Kidney capillary endothelial cell (primary cell): ENCODE results near the gene C1QTNF1.

Experiments
- DNase-seq: peaks from one replicate; pipeline ENCODE4 v3.0.0-alpha.2; 2018; ENCODE audit warnings: low spot score

The C1QTNF1 gene

DNA sequence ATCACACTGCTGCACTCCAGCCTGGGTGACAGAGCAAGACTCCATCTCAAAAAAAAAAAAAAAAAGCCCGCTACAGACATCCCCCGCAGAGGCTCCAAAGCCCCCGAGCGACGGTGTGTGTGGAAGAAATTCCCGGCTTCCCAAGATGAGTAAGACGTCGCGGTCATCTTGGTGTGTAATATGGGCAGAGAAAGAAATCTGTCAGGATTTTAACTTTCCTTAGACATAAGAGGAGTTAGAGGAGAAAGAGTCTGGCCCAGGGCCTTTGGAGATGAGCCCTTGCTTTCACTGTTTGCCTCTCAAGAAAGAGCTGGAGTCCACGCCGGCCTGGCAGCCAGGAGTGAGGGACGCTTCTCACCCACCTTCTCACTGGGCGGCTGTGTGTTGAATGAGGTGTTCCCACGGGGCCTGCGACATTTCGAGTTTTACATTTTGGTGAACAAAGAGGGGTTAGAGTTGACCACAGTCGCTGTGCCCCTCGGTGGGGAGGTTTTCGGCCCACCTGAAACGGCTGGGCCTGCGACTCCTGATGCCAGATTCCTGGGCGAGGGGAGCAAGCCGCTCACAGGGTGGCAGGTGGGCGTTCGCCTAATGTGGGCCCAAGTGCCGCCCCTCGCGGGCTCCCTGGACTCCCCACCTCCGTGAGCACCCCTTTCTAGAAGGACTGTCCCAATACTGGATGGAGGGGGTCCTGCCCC lies 17.9 kb downstream of the C1QTNF1 start:
- DNase-seq, result no peak

DNA sequence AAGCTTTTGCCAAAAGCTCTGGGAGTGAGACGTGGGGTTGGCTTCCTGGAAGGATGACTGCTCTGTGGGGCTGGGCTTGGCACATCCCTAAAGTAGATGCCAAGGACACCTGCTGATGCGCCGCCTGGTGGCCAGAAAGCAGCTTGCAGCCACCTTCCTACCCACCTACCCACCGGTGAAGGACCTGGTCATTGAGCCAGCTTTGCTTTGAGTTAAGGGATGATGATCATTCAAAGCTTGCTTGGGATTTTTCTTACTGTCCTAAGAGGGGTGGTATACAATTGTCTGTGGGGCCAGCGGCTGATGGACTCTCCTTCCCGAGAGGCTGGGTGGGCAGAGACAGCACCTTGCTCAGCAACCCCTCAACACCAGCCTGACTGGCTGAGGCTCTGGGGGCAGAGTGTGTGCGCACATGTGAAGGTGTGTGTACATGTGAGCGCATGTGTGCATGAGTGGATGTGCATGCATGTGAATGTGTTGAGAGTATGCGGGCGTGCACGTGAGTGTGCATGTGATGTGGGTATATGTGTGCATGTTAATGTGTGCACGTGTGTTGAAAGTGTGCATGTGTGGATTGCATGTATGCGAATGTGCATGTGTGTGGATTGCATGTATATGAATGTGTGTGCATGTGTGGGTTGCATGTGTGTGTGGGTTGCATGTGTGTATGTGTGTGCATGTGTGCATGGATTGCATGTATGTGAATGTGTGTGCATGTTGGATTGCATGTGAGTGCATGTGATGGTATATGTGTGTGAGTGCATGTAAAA lies 18.6 kb downstream of the C1QTNF1 start:
- no peak for DNase-seq

DNA sequence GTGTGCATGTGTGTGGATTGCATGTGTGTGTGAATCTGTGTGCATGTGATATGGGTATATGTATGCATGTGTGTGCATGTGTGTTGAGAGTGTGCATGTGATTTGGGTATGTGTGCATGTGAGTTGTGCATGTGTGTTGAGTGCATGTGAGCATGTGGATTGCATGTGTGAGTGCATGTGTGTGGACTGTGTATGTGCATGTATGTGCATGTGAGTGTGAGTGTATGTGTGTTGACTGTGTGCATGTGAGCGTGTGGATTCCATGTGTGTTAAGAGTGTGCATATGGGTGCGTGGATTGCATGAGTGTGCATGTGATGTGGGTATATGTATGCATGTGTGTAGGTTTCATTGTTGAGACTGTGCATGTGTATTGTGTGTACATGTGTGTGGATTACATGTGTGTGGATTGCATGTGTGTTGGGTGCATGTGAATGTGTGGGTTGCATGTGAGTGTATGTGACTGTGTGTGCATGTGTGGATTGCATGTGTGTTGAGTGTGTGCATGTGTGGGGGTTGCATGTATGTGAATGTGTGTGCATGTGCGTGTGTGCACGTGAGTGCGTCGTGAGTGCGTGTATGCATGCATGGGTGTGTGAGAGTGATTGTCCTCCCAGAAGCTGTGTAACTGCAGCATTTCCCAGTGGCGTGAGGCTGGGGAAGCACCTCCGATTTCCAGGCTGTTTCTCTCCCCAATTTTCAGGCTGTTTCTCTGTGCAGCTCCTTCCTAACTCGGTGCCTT lies 19.4 kb downstream of the C1QTNF1 start:
- DNase-seq, result no peak

DNA sequence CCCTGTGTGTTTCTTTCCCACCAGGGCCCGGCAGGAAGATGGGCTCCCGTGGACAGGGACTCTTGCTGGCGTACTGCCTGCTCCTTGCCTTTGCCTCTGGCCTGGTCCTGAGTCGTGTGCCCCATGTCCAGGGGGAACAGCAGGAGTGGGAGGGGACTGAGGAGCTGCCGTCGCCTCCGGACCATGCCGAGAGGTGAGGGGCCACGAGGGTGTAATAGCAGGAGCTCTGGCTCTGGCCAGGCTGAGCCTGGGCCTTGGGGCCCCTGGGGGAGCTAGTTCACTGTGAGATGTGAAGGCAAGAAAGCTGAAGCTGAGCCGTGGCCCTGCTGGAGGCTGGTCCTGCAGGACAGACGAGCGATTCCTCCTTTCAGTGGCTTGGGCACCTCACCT lies 20.0 kb downstream of the C1QTNF1 start:
- no peak for DNase-seq

GRCh38 chr17:79044462-79044861 lies 20.5 kb downstream of the C1QTNF1 start:
- no peak for DNase-seq

GRCh38 chr17:79045001-79045729 lies 21.2 kb downstream of the C1QTNF1 start:
- DNase-seq, result no peak

GRCh38 chr17:79045842-79046196 lies 21.9 kb downstream of the C1QTNF1 start:
- peak; percentile 66 for DNase-seq

GRCh38 chr17:79046197-79046915 lies 22.4 kb downstream of the C1QTNF1 start:
- DNase-seq, result no peak

DNA sequence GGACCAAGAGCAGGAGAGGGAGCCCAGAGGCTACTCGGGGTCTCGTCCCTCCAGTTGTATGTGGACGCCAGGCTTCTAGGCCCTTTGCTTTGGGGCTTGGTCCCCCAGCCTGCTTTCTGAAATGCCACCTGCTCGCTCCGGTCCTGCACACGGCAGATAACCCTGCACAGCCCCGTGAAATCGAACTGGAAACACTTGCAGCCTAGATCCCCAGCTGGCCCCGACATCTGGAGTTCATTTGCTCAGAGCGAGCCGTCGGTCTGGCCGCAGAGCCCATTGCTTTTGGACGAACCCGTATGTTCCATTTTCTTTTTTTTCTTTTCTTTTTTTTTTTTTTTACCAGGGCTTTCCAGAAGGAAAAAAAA lies 22.9 kb downstream of the C1QTNF1 start:
- no peak for DNase-seq

DNA sequence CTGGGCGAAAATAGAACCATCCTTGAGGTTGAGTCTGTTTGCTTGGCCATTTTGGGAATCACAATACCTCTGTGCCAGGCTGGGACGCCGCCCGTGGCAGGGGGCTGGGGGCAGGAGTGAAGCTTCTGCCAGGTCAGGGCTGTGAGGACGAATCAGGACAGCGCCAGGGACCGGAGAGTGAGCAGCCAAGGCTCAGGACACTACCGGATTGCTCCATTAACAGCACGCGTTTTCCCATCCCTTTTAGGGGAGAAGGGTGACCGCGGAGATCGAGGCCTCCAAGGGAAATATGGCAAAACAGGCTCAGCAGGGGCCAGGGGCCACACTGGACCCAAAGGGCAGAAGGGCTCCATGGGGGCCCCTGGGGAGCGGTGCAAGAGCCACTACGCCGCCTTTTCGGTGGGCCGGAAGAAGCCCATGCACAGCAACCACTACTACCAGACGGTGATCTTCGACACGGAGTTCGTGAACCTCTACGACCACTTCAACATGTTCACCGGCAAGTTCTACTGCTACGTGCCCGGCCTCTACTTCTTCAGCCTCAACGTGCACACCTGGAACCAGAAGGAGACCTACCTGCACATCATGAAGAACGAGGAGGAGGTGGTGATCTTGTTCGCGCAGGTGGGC lies 23.4 kb downstream of the C1QTNF1 start:
- DNase-seq, result no peak

DNA sequence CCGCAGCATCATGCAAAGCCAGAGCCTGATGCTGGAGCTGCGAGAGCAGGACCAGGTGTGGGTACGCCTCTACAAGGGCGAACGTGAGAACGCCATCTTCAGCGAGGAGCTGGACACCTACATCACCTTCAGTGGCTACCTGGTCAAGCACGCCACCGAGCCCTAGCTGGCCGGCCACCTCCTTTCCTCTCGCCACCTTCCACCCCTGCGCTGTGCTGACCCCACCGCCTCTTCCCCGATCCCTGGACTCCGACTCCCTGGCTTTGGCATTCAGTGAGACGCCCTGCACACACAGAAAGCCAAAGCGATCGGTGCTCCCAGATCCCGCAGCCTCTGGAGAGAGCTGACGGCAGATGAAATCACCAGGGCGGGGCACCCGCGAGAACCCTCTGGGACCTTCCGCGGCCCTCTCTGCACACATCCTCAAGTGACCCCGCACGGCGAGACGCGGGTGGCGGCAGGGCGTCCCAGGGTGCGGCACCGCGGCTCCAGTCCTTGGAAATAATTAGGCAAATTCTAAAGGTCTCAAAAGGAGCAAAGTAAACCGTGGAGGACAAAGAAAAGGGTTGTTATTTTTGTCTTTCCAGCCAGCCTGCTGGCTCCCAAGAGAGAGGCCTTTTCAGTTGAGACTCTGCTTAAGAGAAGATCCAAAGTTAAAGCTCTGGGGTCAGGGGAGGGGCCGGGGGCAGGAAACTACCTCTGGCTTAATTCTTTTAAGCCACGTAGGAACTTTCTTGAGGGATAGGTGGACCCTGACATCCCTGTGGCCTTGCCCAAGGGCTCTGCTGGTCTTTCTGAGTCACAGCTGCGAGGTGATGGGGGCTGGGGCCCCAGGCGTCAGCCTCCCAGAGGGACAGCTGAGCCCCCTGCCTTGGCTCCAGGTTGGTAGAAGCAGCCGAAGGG lies 24.2 kb downstream of the C1QTNF1 start:
- no peak for DNase-seq

GRCh38 chr17:79048826-79049755 lies 25.1 kb downstream of the C1QTNF1 start:
- no peak for DNase-seq

GRCh38 chr17:79049821-79050220 lies 25.9 kb downstream of the C1QTNF1 start:
- no peak for DNase-seq

- DNase-seq, result no peak
These were observed 26.6 kb downstream of the C1QTNF1 start for GRCh38 chr17:79050551-79050950.

DNA sequence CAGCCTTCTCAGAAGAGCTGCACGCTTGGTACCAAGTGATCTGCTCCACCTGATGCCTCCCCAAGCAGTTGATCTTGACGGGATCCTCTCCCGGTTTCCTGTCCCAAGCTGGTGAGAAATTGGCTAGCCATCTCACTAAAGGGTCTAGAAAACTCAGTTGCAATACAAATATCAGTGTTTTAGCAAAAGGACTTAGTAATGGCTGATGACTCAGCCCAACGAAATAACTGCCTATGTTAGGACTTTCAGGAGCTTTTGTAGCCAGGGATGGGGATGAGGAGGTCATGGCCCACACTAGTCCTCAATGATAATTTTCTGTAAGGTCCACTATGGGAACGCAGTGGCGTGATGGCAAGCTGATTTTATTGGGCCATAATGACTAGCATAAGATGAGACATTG lies 27.3 kb downstream of the C1QTNF1 start:
- DNase-seq, result no peak

DNA sequence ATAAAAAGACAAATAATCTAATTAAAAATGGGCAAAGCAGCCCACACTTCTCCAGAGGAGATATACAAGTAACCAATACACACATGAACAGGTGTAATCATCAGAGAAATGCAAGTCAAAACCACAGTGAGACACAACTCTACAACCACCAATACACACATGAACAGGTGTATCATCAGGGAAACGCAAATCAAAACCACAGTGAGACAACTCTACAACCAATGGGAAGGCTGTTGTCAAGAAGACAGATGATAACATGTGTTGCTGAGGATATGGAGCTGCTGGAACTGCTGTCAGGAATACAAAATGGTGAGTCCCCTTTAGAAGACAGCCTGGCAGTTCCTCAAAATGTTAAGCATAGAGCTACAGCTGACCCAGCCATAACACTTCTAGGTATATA lies 28.2 kb downstream of the C1QTNF1 start:
- DNase-seq, result no peak

DNA sequence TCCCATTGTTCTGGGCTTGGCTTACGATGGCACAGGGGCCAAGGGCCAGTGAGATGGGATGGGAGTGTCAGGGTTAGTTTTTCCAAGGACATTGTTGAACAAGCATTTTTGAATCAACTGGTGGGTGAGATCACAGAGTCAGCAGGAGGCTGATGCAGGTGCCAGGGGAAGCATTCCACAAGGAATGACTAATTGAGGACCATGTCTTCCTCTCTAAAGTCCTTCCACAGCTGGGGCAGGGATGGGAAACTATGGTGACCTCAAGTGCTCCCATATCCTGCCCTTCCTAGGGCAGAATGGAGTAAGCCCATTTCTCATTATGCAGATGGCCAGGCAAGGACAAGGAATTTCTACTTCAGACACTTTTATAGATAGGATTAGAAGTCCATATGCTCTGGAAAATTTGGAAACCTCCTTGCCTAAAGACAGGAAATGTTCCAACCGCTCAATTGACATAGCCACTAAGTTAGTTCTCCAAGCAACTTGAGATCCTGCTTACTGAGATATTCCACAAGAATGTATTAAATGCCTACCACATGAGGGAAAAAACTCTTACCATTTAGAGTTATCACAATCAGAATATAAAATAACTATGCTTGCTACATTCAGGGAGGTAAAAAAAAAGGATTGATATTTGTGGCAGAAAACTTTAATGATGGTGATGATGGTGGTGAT lies 29.4 kb downstream of the C1QTNF1 start:
- DNase-seq, result no peak

DNA sequence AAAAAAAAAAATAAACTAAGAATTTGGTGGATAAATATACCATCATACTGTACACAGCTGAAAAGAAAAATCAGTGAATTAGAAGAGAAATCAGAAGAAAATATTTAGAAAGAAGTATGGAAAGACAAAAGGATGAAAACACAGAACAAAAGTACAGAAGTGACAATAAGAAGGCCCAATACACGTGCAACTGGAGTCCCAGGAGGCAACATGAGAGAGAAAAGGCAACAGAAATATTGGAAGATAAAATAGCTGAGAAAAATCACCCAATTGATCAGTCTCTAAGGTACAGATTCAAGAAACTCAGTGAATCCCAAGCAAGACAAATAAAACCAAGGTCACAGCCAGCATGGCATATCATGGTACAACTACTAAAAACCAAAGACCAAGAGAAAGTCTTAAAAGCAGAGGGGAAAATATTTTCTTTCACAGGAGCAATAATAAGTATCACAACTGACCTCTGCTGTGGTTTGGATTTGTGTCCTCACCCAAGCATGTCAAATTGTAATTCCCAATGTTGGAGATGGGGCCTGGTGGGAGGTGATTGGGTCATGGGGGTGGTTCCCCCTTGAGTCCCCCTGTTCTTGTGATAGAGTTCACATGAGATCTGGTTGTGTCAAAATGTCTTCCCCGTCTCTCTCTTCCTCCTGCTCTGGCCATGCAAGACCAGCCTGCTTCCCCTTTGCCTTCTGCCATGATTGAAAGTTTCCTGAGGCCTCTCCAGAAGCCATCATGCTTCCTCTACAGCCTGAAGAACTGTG lies 30.4 kb downstream of the C1QTNF1 start:
- DNase-seq, result no peak
